Fibroblast of pulmonary artery (primary cell): Measurements from ENCODE around the gene C1orf174.

Experiments used
- DNase-seq: peaks from one replicate; pipeline ENCODE4 v3.0.0-alpha.2; 2010; ENCODE audit warnings: low read depth
- H3K4me3 ChIP-seq: replicated peaks from 2 replicates; pipeline ENCODE4 v1.5.1; 2011; ENCODE audit warnings: low read depth, mild to moderate bottlenecking, control low read depth, low read length, moderate library complexity
- CTCF ChIP-seq: IDR thresholded peaks from 2 replicates; pipeline ENCODE4 v1.5.1; 2011; ENCODE audit warnings: mild to moderate bottlenecking, control low read depth, low read length, inconsistent platforms; ENCODE audit errors: missing control alignments

Gene C1orf174

DNA sequence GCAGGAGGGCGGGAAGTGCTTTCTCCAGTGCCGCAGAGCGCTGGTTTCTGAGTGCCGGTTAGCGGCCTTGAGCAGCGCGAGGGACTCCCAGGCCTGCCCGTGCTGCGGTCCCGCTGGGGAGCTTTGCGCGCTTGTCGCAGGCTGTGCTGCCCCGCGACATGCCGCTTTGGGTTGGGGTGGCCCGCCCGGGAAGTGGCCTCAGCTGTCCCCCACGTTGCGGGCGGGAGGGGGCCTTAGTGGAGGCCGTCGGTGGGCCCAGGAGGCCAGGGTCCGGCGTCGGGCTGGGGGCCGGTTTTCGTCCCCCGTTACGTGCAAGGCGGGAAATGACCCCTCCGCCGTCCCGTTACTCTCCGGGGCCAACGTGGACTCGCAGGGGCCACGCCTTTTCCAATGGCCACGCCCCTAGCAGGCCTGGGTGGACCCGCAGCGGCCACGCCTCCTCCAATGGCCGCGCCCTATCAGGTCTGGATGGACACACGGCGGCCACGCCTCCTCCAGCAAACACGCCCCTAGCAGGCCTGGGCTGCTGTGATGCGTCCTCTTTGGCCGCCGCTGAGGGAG is 977 bp upstream of the C1orf174 start:
- DNase-seq: peak; percentile 97
- TF ChIP-seq CTCF: no peak
- peak overlapping the region; percentile 91 for H3K4me3 ChIP-seq

DNA sequence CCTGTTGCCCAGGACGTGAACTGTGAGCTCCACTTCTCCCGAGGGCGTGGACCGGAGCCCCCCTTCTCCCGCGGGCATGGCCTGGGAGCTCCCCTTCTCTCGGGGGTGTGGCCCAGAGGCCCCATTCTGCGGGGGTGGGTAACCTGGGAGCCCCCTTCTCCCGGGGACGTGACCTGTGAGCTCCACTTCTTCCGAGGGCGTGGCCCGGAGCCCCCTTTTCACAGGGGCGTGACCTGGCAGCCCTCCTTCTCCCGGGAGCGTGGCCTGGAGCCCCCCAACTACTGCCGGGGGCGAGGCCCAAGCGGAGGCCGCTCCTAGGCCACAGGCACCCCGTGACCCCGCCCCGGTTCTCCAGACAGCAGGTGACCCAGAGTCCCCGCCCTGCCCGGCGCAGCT is 320 bp downstream of the C1orf174 start:
- H3K4me3 ChIP-seq: peak overlapping the region; percentile 91
- no peak for DNase-seq
- TF ChIP-seq CTCF: peak; percentile 6

GRCh38 chr1:3898994-3899753 is 898 bp downstream of the C1orf174 start:
- no peak for TF ChIP-seq CTCF
- no peak for DNase-seq
- H3K4me3 ChIP-seq: peak overlapping the region; percentile 91

GRCh38 chr1:3898475-3898735 is 1.7 kb downstream of the C1orf174 start:
- no peak overlapping the region for H3K4me3 ChIP-seq
- no peak for TF ChIP-seq CTCF
- DNase-seq: no peak

- no peak overlapping the region for H3K4me3 ChIP-seq
- no peak for TF ChIP-seq CTCF
- no peak for DNase-seq
Measured at GRCh38 chr1:3896396-3897000, 3.6 kb downstream of the C1orf174 start.

DNA sequence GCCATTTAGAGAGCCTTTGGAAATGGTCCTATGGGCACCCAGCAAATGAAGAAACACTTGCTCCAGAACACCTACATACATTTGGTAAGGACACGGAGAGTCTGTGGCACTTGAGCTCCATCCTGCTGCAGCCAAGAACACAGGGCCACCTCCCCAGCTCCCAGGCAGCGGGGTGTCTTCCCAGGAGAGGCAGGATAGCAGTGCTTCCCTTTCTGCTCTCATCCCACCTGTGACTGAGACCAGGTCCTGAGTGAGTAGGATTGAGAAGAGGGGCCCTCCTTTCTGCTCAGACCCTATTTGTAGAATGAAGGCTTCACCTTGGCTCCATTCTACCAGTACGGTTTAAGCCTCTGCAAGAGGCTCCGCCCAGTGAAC is 4.1 kb downstream of the C1orf174 start:
- H3K4me3 ChIP-seq: no peak overlapping the region
- TF ChIP-seq CTCF: no peak
- no peak for DNase-seq
